Measurements from ENCODE around the gene TNK1. TPM values are rescaled to one million over a fixed set of nuclear protein-coding genes. Genes with fewer than 3 reads are reported as not detected.

The TNK1 gene
- polyA plus RNA-seq, 3 donors, result not detected

DNA sequence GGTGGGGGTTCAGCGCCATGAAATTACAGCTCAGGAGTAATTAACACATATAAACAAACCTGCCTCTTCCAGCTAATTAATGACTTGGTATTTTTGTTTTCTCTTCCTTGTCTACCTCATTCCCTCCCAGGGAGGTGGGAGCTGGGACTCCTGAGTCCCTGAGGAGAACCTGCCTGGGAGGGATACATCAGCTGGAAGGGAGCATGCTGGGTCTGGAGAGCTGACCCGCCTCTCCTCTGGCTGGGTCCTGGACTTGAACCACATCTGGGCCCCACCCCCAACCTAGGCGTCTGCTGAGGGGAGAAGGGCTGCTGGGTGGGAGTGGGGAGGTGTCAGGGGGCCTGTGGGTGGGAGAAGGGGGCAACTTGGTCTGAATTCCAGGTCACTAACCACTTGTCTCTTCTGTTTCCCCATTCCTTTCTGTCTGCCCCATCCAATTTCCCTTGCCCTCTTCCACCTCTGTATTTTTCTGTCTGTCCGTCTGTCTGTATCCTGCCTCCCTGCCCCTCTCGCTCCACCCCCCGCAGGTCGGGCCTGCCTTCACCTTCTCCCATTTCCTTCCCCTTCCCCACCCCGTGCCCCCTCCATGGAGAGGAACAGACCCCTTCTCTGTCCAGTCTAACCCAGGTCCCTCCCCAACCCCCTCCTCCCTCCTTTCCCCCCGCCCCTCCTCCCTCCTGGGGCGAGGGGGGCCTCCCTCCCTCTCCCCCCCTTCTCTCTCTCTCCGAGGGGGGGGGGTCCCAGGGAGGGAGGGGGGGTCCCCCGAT, 26.8 kb downstream of the TNK1 start, which contains the start of gene NLGN2:
Gene NLGN2, plus strand, starts transcription at position 361 of the 767 bp plus-strand sequence. CDS start 411 bp downstream, outside the sequence.
- intact Hi-C loops (cut with micrococcal nuclease), result loop anchor here in 1 of 2 donors (10.0 kb wide), 1 partner anchor 193 kb away; the partner anchor contains the start of genes ACADVL and DLG4
- 7% methylated on average over 4 of the region's 12 CpGs for WGBS (ENCODE audit: insufficient coverage)

DNA sequence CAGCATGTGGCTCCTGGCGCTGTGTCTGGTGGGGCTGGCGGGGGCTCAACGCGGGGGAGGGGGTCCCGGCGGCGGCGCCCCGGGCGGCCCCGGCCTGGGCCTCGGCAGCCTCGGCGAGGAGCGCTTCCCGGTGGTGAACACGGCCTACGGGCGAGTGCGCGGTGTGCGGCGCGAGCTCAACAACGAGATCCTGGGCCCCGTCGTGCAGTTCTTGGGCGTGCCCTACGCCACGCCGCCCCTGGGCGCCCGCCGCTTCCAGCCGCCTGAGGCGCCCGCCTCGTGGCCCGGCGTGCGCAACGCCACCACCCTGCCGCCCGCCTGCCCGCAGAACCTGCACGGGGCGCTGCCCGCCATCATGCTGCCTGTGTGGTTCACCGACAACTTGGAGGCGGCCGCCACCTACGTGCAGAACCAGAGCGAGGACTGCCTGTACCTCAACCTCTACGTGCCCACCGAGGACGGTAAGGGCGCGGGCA, 27.4 kb downstream of the TNK1 start:
- H3K4me3 ChIP-seq (replicated peaks in 1 of 3; ENCODE audit: low read depth in 2 of 3, low read length in 3 of 3), result no peak overlapping the region
- H3K4me1 ChIP-seq (ENCODE audit: control insufficient read depth in 1 of 2, insufficient read depth in 2 of 2, low read length in 2 of 2), result peaks cover 5 to 16% of the 10 kb centered on the region in 2 donors
- H2AFZ ChIP-seq (ENCODE audit: insufficient read depth, low read depth, low read length, poor library complexity, severe bottlenecking), result no peak overlapping the region
- H3K9me3 ChIP-seq (replicated peaks in 1 of 2; ENCODE audit: control insufficient read depth in 1 of 2, insufficient read depth in 1 of 2, low read length in 2 of 2), result no peaks in the 10 kb centered on the region
- no peak overlapping the region for H3K9ac ChIP-seq (ENCODE audit: insufficient read depth, low read length, poor library complexity, severe bottlenecking)
- no peak overlapping the region for H3K27ac Mint-ChIP-seq
- no peaks in the 10 kb centered on the region for H3K79me2 ChIP-seq (ENCODE audit: insufficient read depth, low read length)
- H3K4me3 Mint-ChIP-seq, result peak overlapping the region in 1 of 2 donors; percentile 39
- H3K27me3 ChIP-seq (ENCODE audit: control insufficient read depth in 2 of 2, insufficient read depth in 2 of 2, low read length in 2 of 2), result peaks cover 4 to 37% of the 10 kb centered on the region in 2 donors
- H3K9me3 Mint-ChIP-seq, result peaks cover 0 to 8% (median 3%) of the 10 kb centered on the region in 7 donors
- H3K4me2 ChIP-seq (replicated peaks; ENCODE audit: extremely low read depth, low read length, poor library complexity, severe bottlenecking), result peak overlapping the region; percentile 11
- no peak overlapping the region for H3K27ac ChIP-seq (ENCODE audit: low read depth in 1 of 2, low read length in 2 of 2)
- H3K36me3 ChIP-seq (replicated peaks in 1 of 2; ENCODE audit: control insufficient read depth in 1 of 2, insufficient read depth in 2 of 2, low read length in 2 of 2), result no peaks in the 10 kb centered on the region
- intact Hi-C loops (cut with micrococcal nuclease), result loop anchor here in 1 of 2 donors (10.0 kb wide), 1 partner anchor 193 kb away; the partner anchor contains the start of genes ACADVL and DLG4
- H3K36me3 Mint-ChIP-seq, result peaks cover 0 to 5% of the 10 kb centered on the region in 2 donors
- H4K20me1 ChIP-seq (ENCODE audit: insufficient read depth, low read length), result no peaks in the 10 kb centered on the region
- TF ChIP-seq, protein P1, sequence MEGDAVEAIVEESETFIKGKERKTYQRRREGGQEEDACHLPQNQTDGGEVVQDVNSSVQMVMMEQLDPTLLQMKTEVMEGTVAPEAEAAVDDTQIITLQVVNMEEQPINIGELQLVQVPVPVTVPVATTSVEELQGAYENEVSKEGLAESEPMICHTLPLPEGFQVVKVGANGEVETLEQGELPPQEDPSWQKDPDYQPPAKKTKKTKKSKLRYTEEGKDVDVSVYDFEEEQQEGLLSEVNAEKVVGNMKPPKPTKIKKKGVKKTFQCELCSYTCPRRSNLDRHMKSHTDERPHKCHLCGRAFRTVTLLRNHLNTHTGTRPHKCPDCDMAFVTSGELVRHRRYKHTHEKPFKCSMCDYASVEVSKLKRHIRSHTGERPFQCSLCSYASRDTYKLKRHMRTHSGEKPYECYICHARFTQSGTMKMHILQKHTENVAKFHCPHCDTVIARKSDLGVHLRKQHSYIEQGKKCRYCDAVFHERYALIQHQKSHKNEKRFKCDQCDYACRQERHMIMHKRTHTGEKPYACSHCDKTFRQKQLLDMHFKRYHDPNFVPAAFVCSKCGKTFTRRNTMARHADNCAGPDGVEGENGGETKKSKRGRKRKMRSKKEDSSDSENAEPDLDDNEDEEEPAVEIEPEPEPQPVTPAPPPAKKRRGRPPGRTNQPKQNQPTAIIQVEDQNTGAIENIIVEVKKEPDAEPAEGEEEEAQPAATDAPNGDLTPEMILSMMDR (IDR thresholded peaks at IDR 0.05), result no peak
- H3K27me3 Mint-ChIP-seq (ENCODE audit: low read depth in 3 of 3), result peaks cover 37 to 51% (median 50%) of the 10 kb centered on the region in 3 donors
- 45% methylated on average over 56 of the region's 58 CpGs for WGBS (ENCODE audit: insufficient coverage)
- peaks cover 14% of the 10 kb centered on the region for H3K4me1 Mint-ChIP-seq
- DNase-seq, result peak in 1 of 3 donors; percentile 7

More for the DNA sequence above, 26.8 kb downstream of the TNK1 start, which contains the start of gene NLGN2:
- Histone ChIP-seq H3K27me3 (ENCODE audit: control insufficient read depth in 2 of 2, insufficient read depth in 2 of 2, low read length in 2 of 2) (peaks cover 4 to 37% of the 10 kb centered on the region in 2 donors), H3K79me2 (ENCODE audit: insufficient read depth, low read length) (peaks cover 3% of the 10 kb centered on the region), H2AFZ (ENCODE audit: insufficient read depth, low read depth, low read length, poor library complexity, severe bottlenecking) (no peak within 1 kb of the TSS), H3K9ac (ENCODE audit: insufficient read depth, low read length, poor library complexity, severe bottlenecking) (no peak within 1 kb of the TSS), H3K4me3 (replicated peaks in 1 of 3; ENCODE audit: low read depth in 2 of 3, low read length in 3 of 3) (no peak within 1 kb of the TSS), H3K4me2 (replicated peaks; ENCODE audit: extremely low read depth, low read length, poor library complexity, severe bottlenecking) (peak within 1 kb of the TSS; percentile 11), H3K36me3 (replicated peaks in 1 of 2; ENCODE audit: control insufficient read depth in 1 of 2, insufficient read depth in 2 of 2, low read length in 2 of 2) (no peaks in the 10 kb centered on the region), H3K4me1 (ENCODE audit: control insufficient read depth in 1 of 2, insufficient read depth in 2 of 2, low read length in 2 of 2) (peaks cover 12 to 22% of the 10 kb centered on the region in 2 donors), H3K27ac (ENCODE audit: low read depth in 1 of 2, low read length in 2 of 2) (no peak within 1 kb of the TSS), H3K9me3 (replicated peaks in 1 of 2; ENCODE audit: control insufficient read depth in 1 of 2, insufficient read depth in 1 of 2, low read length in 2 of 2) (no peaks in the 10 kb centered on the region), H4K20me1 (ENCODE audit: insufficient read depth, low read length) (no peaks in the 10 kb centered on the region)
- DNase-seq, result no peak
- Mint-ChIP-seq H3K4me1 (peaks cover 20% of the 10 kb centered on the region), H3K4me3 (peak within 1 kb of the TSS; percentile 34 to 71), H3K27me3 (ENCODE audit: low read depth in 3 of 3) (peaks cover 36 to 49% (median 46%) of the 10 kb centered on the region in 3 donors), H3K27ac (peak within 1 kb of the TSS in 1 of 7 donors; percentile 84), H3K9me3 (peaks cover 0 to 8% (median 3%) of the 10 kb centered on the region in 7 donors), H3K36me3 (peaks cover 0 to 5% of the 10 kb centered on the region in 2 donors)
- TF ChIP-seq, protein P1 (IDR thresholded peaks at IDR 0.05), result no peak
